PC-3 (cell line): Measurements from ENCODE around the gene PDZRN3. TPM values are rescaled to one million over a fixed set of nuclear protein-coding genes. Genes with fewer than 3 reads are reported as not detected.

Experiments used
- ATAC-seq: fragments of 200-7000 bp; cut with Tn5 transposase; 2 replicates; pipeline ENCODE4 v1.9.1; 2020; ENCODE audit warnings: mild to moderate bottlenecking, moderate library complexity
- BruUV-seq: library from RNA; stranded (reverse); fragments of 400-500 nt; replicated peaks from 2 replicates; lab custom pipeline; 2021; lab: Mats Ljungman, UMichigan
- CTCF ChIA-PET: fragments of 300-600 bp; sonication (Branson Sonifier 250); formaldehyde crosslinking; loops from one replicate; lab custom pipeline; 2022; ENCODE audit warnings: antibody characterized with exemption; lab: Charles Lee
- POLR2A ChIA-PET: fragments of 300-600 bp; sonication (Branson Sonifier 250); formaldehyde crosslinking; loops from one replicate; lab custom pipeline; 2022; ENCODE audit warnings: antibody characterized with exemption; ENCODE audit not compliant: unreplicated experiment; lab: Charles Lee
- DNase-seq: peaks from one replicate; pipeline ENCODE4 v3.0.0-alpha.2; 2015
- H2AFZ ChIP-seq: fragments of 300-600 bp; sonication (generic); 2 replicates; pipeline ENCODE4 v1.6.0; 2016; ENCODE audit warnings: antibody characterized with exemption, low read length
- H3F3A ChIP-seq: fragments of 300-600 bp; sonication (generic); one replicate; pipeline ENCODE4 v1.6.0; 2017; ENCODE audit warnings: antibody characterized with exemption, low read length, control low read depth, mild to moderate bottlenecking; ENCODE audit not compliant: unreplicated experiment
- H3K27ac ChIP-seq: fragments of 300-600 bp; sonication (generic); 2 replicates; pipeline ENCODE4 v1.5.1; 2016; ENCODE audit warnings: mild to moderate bottlenecking, low read length
- H3K27me3 ChIP-seq: fragments of 300-600 bp; sonication (generic); 2 replicates; pipeline ENCODE4 v1.6.1; 2016; ENCODE audit warnings: low read length, mixed read lengths
- H3K36me3 ChIP-seq: fragments of 300-600 bp; sonication (generic); 2 replicates; pipeline ENCODE4 v1.6.1; 2016; ENCODE audit warnings: low read depth, mixed run types, low read length, mixed read lengths
- H3K4me1 ChIP-seq: fragments of 300-600 bp; sonication (generic); 2 replicates; pipeline ENCODE4 v1.5.1; 2016; ENCODE audit warnings: low read length; ENCODE audit not compliant: insufficient read depth
- H3K4me2 ChIP-seq: fragments of 300-600 bp; sonication (generic); 2 replicates; pipeline ENCODE4 v1.6.0; 2016; ENCODE audit warnings: low read length
- H3K4me3 ChIP-seq: fragments of 300-600 bp; sonication (generic); 2 replicates; pipeline ENCODE4 v1.5.1; 2016; ENCODE audit warnings: mild to moderate bottlenecking, low read length, mixed read lengths
- H3K79me2 ChIP-seq: fragments of 300-600 bp; sonication (generic); 2 replicates; pipeline ENCODE4 v1.6.1; 2017; ENCODE audit warnings: low read length, mixed read lengths
- H3K9ac ChIP-seq: fragments of 300-600 bp; sonication (generic); 2 replicates; pipeline ENCODE4 v1.6.0; 2016; ENCODE audit warnings: mild to moderate bottlenecking, low read length
- H3K9me2 ChIP-seq: fragments of 300-600 bp; sonication (generic); replicated peaks from 2 replicates; pipeline ENCODE4 v1.6.1; 2016; ENCODE audit warnings: mixed run types, low read length, mixed read lengths
- H3K9me3 ChIP-seq: fragments of 300-600 bp; sonication (generic); 2 replicates; pipeline ENCODE4 v1.6.1; 2016; ENCODE audit warnings: low read length, mixed read lengths
- H4K20me1 ChIP-seq: fragments of 300-600 bp; sonication (generic); 2 replicates; pipeline ENCODE4 v1.6.1; 2016; ENCODE audit warnings: low read length, mixed read lengths
- CTCF ChIP-seq: fragments of 300-600 bp; sonication (generic); conservative IDR thresholded peaks from 2 replicates; pipeline ENCODE4 v1.5.1; 2017; ENCODE audit warnings: antibody characterized with exemption, low read depth, mild to moderate bottlenecking, low read length
- EZH2 ChIP-seq: fragments of 300-600 bp; sonication (generic); IDR thresholded peaks from one replicate; pipeline ENCODE4 v1.6.1; 2017; ENCODE audit warnings: antibody characterized with exemption, mild to moderate bottlenecking, low read length; ENCODE audit not compliant: unreplicated experiment
- EZH2phosphoT487 ChIP-seq: fragments of 300-600 bp; sonication (generic); IDR thresholded peaks from 2 replicates; pipeline ENCODE4 v1.6.1; 2018; ENCODE audit warnings: mild to moderate bottlenecking, antibody characterized with exemption, low read length, borderline replicate concordance
- intact Hi-C: fragments of 100-400 bp; cut with micrococcal nuclease; formaldehyde crosslinking; loops from 2 replicates; pipeline ENCODE4 v1.9.0; 2023
- total RNA-seq: library from RNA; depleted of rRNA; stranded (reverse); fragments of >200 nt; gene quantifications from 2 replicates; pipeline ENCODE4 v1.2.3, GENCODE V29; 2014

The PDZRN3 gene
- total RNA-seq, 1 experiment from 2014 or later, result not detected

GRCh38 chr3:73536336-73536895, 88.3 kb downstream of the PDZRN3 start:
- H3K36me3 ChIP-seq, result no peaks in the 10 kb centered on the region
- POLR2A ChIA-PET, result no interaction called here
- H3K79me2 ChIP-seq, result no peaks in the 10 kb centered on the region
- no peak overlapping the region for H3K27ac ChIP-seq
- ATAC-seq (no peak), DNase-seq (no peak)
- H3K9ac ChIP-seq, result no peak overlapping the region
- H2AFZ ChIP-seq, result no peak overlapping the region
- H3K27me3 ChIP-seq, result no peaks in the 10 kb centered on the region
- H3K4me3 ChIP-seq, result no peak overlapping the region
- no peak overlapping the region for H3K4me2 ChIP-seq
- H3K4me1 ChIP-seq, result no peaks in the 10 kb centered on the region
- no peaks in the 10 kb centered on the region for H3K9me3 ChIP-seq
- no peaks in the 10 kb centered on the region for H3F3A ChIP-seq
- H4K20me1 ChIP-seq, result no peaks in the 10 kb centered on the region
- intact Hi-C loops, result no loop called here
- no peaks in the 10 kb centered on the region for H3K9me2 ChIP-seq
- TF ChIP-seq EZH2, result no peak
- no peak for TF ChIP-seq EZH2phosphoT487
- no peak for TF ChIP-seq CTCF
- CTCF ChIA-PET, result no interaction called here
- BruUV-seq, result no TSS peak

GRCh38 chr3:73535931-73536330, 88.8 kb downstream of the PDZRN3 start:
- BruUV-seq, result no TSS peak
- Histone ChIP-seq H3K79me2 (no peaks in the 10 kb centered on the region), H2AFZ (no peak overlapping the region), H4K20me1 (no peaks in the 10 kb centered on the region), H3K9ac (no peak overlapping the region), H3K27ac (no peak overlapping the region), H3K4me3 (no peak overlapping the region), H3F3A (no peaks in the 10 kb centered on the region), H3K4me1 (no peaks in the 10 kb centered on the region), H3K9me2 (no peaks in the 10 kb centered on the region), H3K9me3 (no peaks in the 10 kb centered on the region), H3K36me3 (no peaks in the 10 kb centered on the region), H3K27me3 (no peaks in the 10 kb centered on the region), H3K4me2 (no peak overlapping the region)
- intact Hi-C loops, result no loop called here
- DNase-seq (no peak), ATAC-seq (no peak)
- CTCF ChIA-PET, result no interaction called here
- POLR2A ChIA-PET, result no interaction called here
- no peak for TF ChIP-seq EZH2
- TF ChIP-seq CTCF, result no peak
- no peak for TF ChIP-seq EZH2phosphoT487

- no peak for TF ChIP-seq CTCF
- TF ChIP-seq EZH2, result no peak
- TF ChIP-seq EZH2phosphoT487, result no peak
- ATAC-seq (no peak), DNase-seq (no peak)
- ChIA-PET CTCF (no interaction called here), POLR2A (no interaction called here)
- Histone ChIP-seq H3K27ac (no peak overlapping the region), H3K4me1 (no peaks in the 10 kb centered on the region), H3K27me3 (no peaks in the 10 kb centered on the region), H3K4me3 (no peak overlapping the region), H3K36me3 (no peaks in the 10 kb centered on the region), H3K9me2 (no peaks in the 10 kb centered on the region), H2AFZ (no peak overlapping the region), H3K4me2 (no peak overlapping the region), H3K79me2 (no peaks in the 10 kb centered on the region), H4K20me1 (no peaks in the 10 kb centered on the region), H3F3A (no peaks in the 10 kb centered on the region), H3K9me3 (no peaks in the 10 kb centered on the region), H3K9ac (no peak overlapping the region)
- intact Hi-C loops, result no loop called here
- no TSS peak for BruUV-seq
These were observed 89.6 kb downstream of the PDZRN3 start for GRCh38 chr3:73535137-73535536.
